Astrocyte of the cerebellum (primary cell): ENCODE results near the gene CTNNA3.

Experiments used
- DNase-seq: peaks from one replicate; pipeline ENCODE4 v3.0.0-alpha.2; 2011; ENCODE audit warnings: low read depth
- H3K4me3 ChIP-seq: 2 replicates; pipeline ENCODE4 v1.5.1; 2011; ENCODE audit warnings: mild to moderate bottlenecking, low read depth, low read length, moderate library complexity
- CTCF ChIP-seq: IDR thresholded peaks from 2 replicates; pipeline ENCODE4 v1.5.1; 2012; ENCODE audit warnings: low read length, low read depth, moderate library complexity, mild to moderate bottlenecking; ENCODE audit errors: missing control alignments
- in situ Hi-C: cut with HindIII; loops from 2 replicates; pipeline ENCODE4 v1.10.0; 2017; ENCODE audit warnings: low sequenced_read_pairs

CTNNA3 gene

GRCh38 chr10:66026321-66026720 lies 1669.7 kb downstream of the CTNNA3 start:
- DNase-seq: no peak
- in situ Hi-C loops: no loop called here
- H3K4me3 ChIP-seq: no peak overlapping the region
- TF ChIP-seq CTCF: no peak

GRCh38 chr10:66025186-66025585 lies 1670.8 kb downstream of the CTNNA3 start:
- no peak for TF ChIP-seq CTCF
- in situ Hi-C loops: no loop called here
- no peak for DNase-seq

DNA sequence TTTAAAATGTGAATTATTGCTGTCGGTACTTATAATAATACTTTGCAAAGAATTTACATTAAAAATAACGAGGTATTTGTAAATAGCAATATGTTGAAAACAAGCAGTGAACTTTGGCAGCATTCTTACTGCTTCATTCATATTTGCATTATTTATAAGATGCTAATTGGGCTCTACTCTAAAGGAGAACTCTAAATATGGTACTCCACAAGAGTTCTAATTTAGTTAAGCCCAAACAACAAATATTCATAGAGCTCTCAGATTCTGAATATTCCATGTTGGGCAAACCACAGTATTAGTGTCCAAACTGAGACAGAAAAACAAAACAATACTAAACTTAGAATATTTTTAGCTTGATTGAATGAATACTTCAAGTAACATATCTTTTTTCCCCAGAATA lies 1674.6 kb downstream of the CTNNA3 start:
- in situ Hi-C loops: no loop called here
- no peak overlapping the region for H3K4me3 ChIP-seq
- DNase-seq: no peak
- TF ChIP-seq CTCF: no peak

More at GRCh38 chr10:66025186-66025585, 1670.8 kb downstream of the CTNNA3 start:
- no peak overlapping the region for H3K4me3 ChIP-seq

- in situ Hi-C loops: no loop called here
- DNase-seq: no peak
- no peak overlapping the region for H3K4me3 ChIP-seq
- no peak for TF ChIP-seq CTCF
These were observed 1687.8 kb downstream of the CTNNA3 start for GRCh38 chr10:66008221-66008620.

GRCh38 chr10:66006411-66006810 lies 1689.6 kb downstream of the CTNNA3 start:
- in situ Hi-C loops: no loop called here
- TF ChIP-seq CTCF: no peak
- H3K4me3 ChIP-seq: no peak overlapping the region
- no peak for DNase-seq

- H3K4me3 ChIP-seq: no peak overlapping the region
- TF ChIP-seq CTCF: no peak
- DNase-seq: no peak
- in situ Hi-C loops: no loop called here
These were observed 1702.5 kb downstream of the CTNNA3 start for GRCh38 chr10:65993451-65993850.

- in situ Hi-C loops: no loop called here
- H3K4me3 ChIP-seq: no peak overlapping the region
- no peak for DNase-seq
- no peak for TF ChIP-seq CTCF
These were observed 1727.1 kb downstream of the CTNNA3 start for GRCh38 chr10:65968871-65969270.
